ENCODE measurements around the gene STXBP3. TPM values are rescaled to one million over a fixed set of nuclear protein-coding genes. Genes with fewer than 3 reads are reported as not detected.
A peak's percentile ranks its signal among the peaks of the same experiment; 100 is the strongest.

Gene STXBP3
- total RNA-seq, 1 experiment from 2014 or later, result 52.2 TPM

DNA sequence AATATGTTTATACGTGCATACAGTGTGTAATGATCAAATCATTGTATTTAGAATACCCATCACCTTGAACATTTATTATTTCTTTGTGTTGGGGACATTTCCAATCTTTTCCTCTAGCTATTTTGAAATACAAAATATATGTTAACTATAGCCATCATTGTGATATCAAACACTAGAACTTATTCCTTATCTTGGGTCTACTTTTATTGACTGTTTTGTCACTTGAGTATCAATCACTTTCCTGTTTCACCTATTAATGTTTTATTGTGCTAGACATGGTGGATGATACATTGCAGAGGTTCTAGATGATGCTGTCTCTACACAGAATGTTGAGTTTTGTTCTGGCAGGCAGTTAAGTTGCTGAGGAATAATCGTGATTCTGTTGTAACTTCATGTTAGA lies 45.9 kb downstream of the STXBP3 start:
- DNase-seq (ENCODE audit: extremely low read depth, low read depth), result no peak

DNA sequence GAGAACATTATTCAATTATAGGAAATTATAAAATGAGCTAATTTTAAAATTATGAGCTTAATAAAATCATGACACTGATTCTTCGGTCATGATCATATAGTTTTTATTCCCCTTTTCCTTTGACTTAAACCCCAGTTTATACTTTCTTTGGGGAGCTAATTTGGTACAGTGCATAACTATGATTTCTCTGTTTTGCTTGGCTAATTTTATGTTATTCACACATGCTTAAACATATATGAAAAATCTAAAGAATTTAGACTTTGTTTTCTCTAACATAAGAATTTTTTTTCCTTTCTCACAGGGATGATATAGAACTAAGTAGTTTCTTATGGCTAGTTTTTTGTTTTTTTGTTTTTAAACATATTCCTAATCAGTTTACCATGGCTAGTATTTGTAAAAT lies 52.5 kb downstream of the STXBP3 start:
- DNase-seq (ENCODE audit: extremely low read depth, low read depth), result no peak

DNA sequence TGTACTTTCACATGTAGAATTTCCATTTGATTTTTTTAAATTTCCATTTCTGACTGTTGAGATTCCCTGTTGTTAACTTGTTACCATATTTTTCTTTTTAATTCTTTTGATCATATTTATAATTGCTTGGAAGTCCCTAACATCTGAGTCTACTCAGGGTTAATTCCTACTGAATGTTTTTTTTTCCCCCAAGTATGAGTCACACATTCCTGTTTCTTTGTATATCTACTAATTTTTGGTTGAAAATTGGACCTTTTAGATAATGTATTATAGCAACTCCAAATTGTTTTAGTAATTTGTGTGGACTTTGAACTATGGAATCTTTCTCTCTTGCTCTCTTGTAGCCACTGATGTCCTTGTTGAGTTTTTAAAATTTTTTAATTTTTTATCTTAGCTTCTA lies 54.6 kb downstream of the STXBP3 start:
- DNase-seq (ENCODE audit: extremely low read depth, low read depth), result no peak

DNA sequence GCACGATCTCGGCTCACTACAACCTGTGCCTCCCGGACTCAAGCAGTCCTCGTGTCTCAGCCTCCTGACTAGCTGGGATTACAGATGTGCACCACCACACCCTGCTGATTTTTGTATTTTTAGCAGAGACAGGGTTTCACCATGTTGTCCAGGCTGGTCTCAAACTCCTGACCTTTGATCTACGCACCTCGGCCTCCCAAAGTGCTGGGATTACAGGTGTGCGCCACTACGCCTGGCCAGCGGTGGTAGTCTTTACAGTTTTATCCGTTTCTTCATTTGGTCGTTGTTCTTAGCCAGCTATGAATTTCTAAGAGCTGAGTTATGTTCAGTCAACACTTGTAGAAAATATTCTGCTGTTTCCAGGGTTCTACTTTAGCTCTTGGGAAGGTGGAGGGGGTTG lies 57.1 kb downstream of the STXBP3 start:
- DNase-seq (ENCODE audit: extremely low read depth, low read depth), result no peak

DNA sequence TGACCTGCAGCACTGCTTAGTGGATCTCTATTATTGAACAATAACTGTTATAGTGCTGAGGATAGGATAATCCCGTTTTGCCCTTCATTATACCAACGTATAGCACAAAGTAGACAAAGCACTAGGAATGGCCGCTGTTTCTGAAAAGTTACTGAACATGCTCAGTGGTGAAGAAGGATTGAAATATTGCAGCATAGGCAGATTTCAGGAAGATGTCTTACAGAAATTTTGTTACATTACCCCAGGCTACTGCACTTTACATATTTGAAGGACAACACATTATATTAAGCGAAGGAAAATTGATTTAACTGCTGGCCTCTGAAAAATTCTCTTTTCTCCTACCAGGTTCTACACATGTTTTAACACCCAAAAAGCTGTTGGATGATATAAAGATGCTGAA lies 62.0 kb downstream of the STXBP3 start:
- no peak for DNase-seq (ENCODE audit: extremely low read depth, low read depth)

DNA sequence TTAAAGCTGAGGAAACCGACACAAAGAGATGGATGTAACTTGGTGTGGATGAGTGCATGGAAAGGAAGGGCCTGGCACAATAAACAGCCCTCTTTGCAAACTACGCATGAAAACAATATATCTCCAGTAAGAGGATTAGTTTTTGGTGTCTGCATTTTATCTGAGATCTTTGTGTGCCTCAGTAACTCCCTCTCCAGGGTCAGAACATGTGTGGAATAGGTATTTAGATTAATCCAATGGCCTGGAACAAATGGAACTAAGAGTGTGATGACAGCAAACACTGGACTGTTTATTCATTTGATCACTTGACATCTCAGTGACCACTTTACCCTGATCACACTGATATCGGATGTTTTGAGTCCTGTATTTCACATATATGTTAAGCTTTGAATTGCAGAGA lies 65.1 kb downstream of the STXBP3 start:
- DNase-seq (ENCODE audit: extremely low read depth, low read depth), result no peak

DNA sequence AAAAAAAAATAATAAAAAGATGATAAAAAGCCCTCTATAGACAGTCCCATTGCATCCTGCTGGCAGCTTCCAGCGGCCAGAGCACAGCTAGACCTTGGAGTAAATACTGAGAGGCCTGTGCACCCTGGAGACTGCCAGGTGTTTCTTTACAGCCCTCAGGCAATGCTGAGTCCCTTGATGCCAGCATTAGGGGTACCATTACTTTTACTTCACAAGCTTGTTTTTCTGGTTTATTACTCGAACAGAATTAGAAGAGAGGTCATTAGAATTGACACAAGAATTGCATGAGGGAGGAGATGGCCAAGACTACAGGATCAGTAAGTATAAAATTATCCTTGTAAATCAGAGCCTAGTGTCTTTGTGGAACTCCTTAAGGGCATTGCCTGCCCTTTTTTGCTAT lies 66.9 kb downstream of the STXBP3 start:
- DNase-seq (ENCODE audit: extremely low read depth, low read depth), result no peak

DNA sequence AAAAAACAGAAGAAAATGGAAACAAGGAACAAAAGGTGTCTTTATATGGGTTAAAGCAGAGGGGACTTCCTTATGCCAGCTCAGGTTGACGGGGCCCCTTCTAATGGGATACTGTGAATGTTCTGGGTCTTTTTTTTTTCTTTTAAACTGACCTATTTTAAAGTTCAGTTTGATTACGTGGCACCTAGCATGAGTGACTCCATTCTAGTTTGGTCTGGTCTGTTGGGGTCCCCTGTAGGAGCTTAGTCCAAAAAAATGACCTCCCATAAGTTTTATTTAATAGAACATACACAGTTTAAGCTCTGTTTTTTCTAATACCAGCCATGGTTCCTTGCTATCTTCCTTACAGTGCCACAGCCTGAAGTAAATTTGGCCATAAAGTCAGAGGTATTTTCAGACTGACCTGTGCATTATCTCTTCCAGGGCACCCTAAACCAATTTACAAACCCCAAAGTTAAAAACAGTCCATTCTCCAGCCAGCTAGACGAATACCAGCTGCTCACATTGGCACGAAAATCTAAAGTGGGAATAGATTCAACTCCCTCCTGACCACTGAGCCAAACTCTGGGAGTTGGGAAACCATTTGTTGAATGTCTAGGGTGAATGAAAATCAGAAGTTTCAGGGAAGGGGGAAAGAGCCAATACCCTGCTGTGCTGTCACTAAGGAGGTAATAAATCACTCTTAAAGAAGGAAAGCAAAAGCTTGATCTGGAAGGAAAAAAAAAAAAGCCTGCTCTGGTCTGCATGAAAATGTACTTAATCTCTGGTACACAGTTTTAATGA lies 68.1 kb downstream of the STXBP3 start:
- no peak for DNase-seq (ENCODE audit: extremely low read depth, low read depth)

DNA sequence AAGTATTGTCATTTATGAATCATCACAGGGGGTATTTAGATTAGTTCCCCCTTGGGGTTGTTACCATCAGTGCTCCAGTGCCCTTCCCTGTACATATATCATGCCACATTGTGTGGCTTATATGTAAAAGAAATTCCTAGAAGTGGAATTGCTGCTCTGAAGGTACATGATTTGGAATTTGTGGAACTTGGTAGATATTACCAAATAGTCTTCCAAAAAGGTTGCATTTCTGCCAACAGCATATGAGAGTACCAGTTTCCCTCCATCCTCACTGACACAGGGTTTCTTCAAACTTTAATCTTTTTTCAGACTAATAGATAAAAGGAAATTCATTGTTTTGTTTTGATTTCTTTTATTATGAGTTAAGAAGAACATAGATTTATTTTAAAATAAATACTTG lies 69.1 kb downstream of the STXBP3 start:
- no peak for DNase-seq (ENCODE audit: extremely low read depth, low read depth)

DNA sequence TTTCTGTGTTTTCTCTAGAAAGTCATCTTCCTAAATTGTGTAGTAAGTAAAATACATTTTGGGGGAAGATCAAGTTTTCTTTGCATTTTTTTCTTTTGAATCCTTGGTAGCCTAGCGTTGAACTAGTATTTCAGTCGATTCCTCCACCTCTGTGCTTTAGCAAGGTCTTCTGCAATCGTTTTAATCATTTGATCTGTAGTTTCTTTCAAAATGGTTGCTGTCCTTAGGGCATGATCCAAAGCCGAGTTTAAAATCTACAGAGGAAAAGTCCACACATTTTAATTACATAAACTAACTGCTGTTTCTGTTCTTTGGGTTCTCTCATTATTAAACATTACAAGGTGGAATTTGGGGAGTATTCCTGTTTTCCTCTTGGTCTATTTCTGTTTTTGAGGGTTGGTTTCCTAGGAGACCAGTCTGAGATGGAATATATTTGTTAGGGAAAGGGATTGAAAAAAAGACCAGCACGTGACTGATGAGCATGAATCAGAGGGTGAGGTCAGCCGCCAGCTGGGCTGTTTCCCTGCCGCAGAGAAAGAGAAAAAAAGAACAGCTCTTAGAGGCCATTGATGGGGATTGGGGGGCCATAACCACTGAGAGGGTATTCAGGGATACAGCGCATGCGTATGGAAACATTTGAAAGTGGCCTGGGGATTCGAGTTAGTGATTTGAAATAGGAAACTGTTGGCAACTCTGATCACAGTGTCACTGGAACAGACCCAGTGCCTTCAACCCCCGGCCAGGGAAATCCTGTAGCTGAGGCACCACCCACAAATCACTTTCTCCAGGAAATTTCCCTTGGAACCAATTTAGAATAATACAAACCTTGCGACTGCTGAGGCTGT lies 69.8 kb downstream of the STXBP3 start:
- DNase-seq (ENCODE audit: extremely low read depth, low read depth), result no peak

DNA sequence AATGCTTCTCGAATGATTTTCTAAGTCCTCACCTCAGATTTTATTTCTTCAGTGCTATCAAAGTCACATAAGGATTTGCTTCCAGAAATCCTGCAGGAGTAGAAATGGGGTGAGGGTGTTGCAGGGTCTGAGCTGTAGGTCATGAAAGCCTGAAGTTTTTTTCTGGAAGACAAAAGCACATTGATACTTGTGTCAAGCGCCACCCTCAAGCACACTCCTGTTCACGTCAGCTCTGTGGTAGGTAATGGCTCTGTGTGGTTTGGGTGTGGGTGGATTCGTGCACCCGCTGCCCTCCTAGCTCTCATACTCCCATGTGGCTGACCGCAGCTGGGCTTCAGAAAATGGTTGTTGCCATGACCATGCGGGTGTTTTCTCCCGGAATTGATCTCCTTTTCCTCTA lies 70.5 kb downstream of the STXBP3 start:
- no peak for DNase-seq (ENCODE audit: extremely low read depth, low read depth)

DNA sequence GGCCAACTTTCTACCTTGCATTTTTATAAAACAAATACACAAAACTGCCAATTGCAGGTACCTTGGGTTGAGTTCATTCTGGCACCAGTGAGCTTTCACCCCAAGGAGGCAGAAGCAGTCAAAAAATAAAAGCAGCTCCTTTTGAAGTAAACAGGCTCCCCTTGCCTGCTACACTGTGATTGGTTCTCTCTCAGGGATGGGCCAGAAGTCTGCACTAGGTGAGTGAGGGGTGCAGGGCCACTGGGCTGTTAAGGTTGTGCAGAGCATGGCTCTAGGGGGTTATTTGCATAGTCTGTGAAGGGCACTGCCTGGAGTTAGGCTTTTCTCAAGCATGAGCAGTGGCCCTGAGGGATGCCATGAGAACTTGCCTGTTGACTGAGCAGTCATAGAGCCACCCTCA lies 71.3 kb downstream of the STXBP3 start:
- no peak for DNase-seq (ENCODE audit: extremely low read depth, low read depth)

DNA sequence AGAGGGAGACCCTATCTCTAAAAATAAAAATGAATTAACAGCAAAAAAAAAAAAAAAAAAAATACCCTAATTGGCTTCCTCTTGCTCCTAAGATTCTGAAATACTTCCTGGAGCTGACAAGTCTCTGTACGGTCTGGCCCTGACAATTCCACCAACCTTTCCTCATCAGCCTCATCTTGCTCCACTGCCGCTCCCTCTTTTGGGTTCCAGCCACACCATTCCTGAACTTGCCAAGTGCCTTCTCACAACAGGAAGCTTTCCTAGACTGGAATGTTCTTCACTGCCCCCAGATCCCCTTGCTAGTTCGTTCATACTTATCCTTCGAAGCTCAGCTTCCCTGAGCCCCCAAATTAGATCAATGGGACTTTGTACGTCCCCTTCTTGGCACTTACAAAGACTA lies 73.4 kb downstream of the STXBP3 start:
- no peak for DNase-seq (ENCODE audit: extremely low read depth, low read depth)

DNA sequence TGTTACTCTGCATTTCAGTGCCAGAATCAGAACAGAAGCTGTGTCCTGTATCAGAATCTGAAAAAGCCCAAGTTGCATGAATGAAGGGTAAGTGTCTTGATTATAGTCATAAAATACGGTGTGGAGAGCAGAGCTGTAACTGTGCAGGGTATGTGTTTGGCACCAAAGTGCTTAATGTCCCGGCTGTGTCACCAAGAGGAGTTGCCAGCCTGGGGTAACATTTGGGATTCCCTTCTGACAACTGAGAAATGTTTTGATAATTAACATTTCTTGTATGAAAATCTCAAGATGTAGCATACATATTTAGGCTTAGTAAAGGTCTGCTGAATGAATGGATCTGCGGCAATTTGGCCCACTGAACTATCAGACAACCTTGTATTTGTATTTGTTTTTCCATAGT lies 77.2 kb downstream of the STXBP3 start:
- DNase-seq (ENCODE audit: extremely low read depth, low read depth), result no peak

DNA sequence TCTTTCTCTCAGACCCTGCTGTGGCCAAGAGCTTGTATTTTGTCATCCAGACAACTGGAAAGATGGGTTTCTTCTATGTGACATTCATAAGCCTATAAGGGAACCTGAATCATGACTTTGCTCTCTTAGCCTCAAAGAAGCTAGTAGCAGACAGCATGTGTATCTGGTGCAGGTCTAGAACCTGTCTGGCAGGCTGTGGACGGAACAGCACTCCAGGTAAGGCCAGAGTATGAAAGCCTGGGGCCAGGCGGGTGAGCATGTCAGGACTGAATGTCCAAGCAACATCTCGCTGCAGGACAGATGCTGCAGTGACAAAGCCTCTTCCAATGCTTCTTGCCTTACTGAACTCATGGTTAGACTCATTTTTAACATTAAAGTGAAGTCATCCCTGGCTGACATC lies 77.6 kb downstream of the STXBP3 start:
- DNase-seq (ENCODE audit: extremely low read depth, low read depth), result no peak

DNA sequence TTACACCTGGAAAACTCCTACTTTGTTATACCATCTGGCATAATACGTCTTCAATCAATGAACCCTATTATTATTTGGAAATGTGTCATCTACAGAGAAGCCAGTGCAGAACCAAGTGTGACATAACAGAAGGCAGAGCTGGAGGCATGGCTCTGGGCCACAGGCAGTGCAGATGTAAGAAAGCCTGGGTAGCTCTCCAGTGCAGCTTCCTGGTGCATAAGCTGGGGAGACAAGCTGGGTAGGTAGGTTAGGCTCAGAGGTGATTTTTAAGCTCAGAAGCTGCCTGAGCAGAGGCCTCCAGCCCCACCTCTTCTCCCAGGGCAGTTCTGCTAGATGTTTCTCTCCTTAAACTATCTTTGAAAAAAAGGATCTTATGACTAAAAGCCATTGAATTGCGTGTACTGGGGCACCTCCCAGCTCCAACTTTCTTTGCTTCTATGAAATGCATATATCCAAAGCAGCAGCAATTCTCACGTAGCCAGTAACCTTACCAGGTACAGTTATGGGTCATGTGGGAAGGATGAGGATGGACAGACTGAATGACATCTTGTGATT lies 79.7 kb downstream of the STXBP3 start:
- no peak for DNase-seq (ENCODE audit: extremely low read depth, low read depth)

DNA sequence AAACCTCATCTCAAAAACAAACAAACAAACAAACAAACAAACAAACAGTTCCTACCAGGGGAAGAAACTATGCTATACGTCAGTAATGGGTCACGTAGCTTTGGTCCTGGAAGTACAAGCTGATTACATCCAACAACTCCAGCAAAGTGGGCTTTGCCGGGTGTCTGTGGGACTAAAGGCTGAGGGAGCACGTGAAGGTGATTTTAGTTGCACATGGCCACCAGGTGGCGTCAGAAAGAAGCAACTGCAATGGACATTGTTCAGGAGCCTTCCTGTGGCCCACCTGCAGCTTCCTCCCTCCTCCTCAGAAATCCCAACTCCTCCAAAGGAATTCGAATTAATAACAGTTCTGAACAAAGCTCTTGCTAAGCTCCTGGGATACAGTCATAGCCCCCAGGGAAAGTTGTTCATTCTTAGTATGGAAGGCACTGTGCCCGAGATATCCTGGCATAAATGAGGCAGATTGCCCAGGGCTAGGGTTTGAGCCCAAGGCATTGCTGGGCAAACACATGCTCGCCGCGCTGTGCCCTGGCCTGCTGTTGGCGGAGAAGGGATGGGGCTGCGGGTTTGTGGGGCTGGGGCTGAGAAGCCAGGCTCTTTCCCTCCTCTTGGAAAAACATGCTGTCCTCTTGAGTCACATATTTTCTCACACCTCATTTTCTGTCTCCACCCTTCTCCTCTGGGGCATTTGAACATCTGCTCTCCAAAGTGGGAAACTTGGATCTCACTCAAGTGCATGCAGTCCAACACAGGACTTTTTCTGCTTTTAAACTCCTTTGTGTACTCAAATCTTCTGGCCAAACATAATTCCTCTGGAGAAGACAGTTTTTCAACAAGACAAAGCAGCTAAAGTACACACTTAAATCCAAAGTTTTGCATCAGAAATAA lies 81.8 kb downstream of the STXBP3 start:
- DNase-seq (ENCODE audit: extremely low read depth, low read depth), result peak; percentile 74

DNA sequence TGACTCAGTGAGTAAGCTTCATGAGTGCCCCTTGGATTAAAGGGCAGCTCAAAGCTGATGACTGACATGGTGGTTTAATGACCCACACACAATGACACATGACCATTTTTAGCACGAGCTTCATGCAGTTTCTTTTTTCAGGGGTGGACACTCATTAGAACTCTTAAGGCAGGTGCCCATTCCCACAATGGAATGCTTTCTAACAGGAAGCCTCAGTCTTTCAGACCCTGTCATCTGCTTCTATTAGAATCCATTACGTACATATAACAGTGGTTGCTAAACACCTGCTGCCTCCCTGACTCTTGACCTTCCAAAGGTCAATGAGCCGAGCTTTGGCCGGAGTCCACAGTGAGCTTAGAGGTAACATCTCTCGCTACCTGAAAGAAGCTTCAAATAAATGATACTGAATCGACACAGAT lies 83.0 kb downstream of the STXBP3 start:
- peak; percentile 28 for DNase-seq (ENCODE audit: extremely low read depth, low read depth)

DNA sequence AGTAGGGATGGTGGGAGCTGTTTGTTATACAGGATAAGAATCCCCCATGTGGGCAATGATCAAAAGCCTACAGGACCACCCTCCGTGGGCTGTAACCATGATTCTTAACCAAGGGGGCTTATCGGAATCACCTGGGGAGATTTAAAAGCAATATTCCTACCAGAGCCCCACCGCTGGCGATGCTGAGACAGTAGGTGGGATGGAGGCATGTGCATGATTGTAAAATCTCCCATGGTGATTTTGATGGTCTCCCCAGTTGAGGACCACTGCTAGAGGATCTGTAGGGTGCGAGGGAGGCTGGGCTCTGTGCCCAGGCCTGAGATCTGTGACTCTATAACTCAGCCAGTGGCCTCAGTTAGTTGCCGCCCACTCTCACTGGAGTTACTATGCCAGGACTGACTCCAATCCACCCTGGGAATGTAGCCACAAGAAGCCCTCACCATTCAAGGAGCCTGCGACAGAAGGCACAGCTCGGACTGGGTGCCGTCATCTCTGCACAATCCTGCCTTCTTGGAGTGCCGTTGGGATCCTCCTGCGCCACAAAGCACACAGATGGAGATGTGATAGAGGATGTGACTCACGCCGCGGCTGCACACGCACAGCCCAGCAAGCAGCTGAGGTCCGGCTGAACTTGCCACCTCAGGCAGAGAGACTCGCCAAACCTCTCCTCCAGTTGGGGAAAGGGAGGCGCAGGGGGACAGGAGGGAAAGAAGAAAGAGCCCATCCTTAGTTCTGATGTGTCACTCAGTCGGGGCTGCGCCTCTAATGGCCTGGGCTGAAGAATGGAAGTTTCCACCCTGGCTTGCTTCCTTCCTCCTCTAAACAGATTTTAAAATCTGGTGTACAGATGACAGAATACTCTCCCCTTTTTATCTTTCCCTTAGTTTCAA lies 83.9 kb downstream of the STXBP3 start:
- DNase-seq (ENCODE audit: extremely low read depth, low read depth), result peak; percentile 85

DNA sequence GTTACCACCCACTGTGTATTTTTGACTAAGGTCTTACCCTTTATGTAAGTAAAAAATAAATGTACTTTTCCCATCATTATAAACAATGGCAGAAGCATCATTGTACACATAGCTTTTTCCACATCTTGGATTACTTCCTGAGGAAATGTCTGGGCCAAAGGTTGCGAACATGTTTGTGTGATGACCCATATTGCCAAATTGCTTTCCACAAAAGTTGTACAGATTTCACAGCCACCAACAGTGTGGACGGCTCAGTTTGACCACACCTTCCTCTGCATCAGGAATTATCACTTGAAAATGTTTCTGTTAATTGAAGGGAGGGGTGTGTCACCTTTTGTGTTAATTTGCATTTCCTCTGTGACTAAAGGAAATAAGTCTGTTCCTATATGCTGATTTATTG lies 84.8 kb downstream of the STXBP3 start:
- peak; percentile 41 for DNase-seq (ENCODE audit: extremely low read depth, low read depth)
